PFSK-1 (cell line): ENCODE results near the gene WLS.
A peak's percentile ranks its signal among the peaks of the same experiment; 100 is the strongest.

Experiments used
- FOXP2 ChIP-seq: optimal IDR thresholded peaks from 2 replicates; pipeline ENCODE3; 2011; ENCODE audit warnings: borderline replicate concordance, control low read depth, inconsistent platforms; ENCODE audit not compliant: insufficient read depth; ENCODE audit errors: extremely low read length, extremely low read depth
- POLR2AphosphoS5 ChIP-seq: IDR thresholded peaks from 2 replicates; pipeline ENCODE4 v1.6.1; 2012; ENCODE audit warnings: low read depth, mild to moderate bottlenecking, control low read depth, low read length, moderate library complexity
- REST ChIP-seq, 2 experiments: IDR thresholded peaks; 2 replicates each; pipeline versions ENCODE4 v1.6.1 to v1.8.0; 2011 to 2012; ENCODE audit warnings: low read depth in 2 of 2, low read length in 2 of 2, control low read depth in 1 of 2, inconsistent platforms in 1 of 2, mild to moderate bottlenecking in 1 of 2, moderate library complexity in 1 of 2; ENCODE audit not compliant: insufficient read depth in 1 of 2
- SIN3A ChIP-seq: IDR thresholded peaks from 2 replicates; pipeline ENCODE4 v1.6.1; 2012; ENCODE audit warnings: mild to moderate bottlenecking, low read length, moderate library complexity, borderline replicate concordance; ENCODE audit not compliant: insufficient read depth
- TAF1 ChIP-seq: IDR thresholded peaks from 2 replicates; pipeline ENCODE4 v1.6.1; 2012; ENCODE audit warnings: low read length, control low read depth, borderline replicate concordance; ENCODE audit not compliant: insufficient read depth

Gene WLS

GRCh38 chr1:68213843-68214242 is 18.5 kb downstream of the WLS start:
- TF ChIP-seq SIN3A (no peak; the same call in 1 of the 2 replicates), REST (IDR thresholded peaks at IDR 0.05; ENCODE audit: insufficient read depth in 1 of 2, low read depth in 2 of 2, low read length in 2 of 2) (peak in 1 of 2 experiments; percentile 57; a peak in 1 of 4 replicates), FOXP2 (no peak), POLR2AphosphoS5 (no peak)

- TF ChIP-seq FOXP2 (no peak), POLR2AphosphoS5 (no peak), SIN3A (no peak), REST (IDR thresholded peaks at IDR 0.05; ENCODE audit: insufficient read depth in 1 of 2, low read depth in 2 of 2, low read length in 2 of 2) (no peak), TAF1 (no peak)
Measured at GRCh38 chr1:68211761-68212380, 20.5 kb downstream of the WLS start.

- no peak for TF ChIP-seq FOXP2
- no peak for TF ChIP-seq TAF1
- no peak for TF ChIP-seq REST (IDR thresholded peaks at IDR 0.05; ENCODE audit: insufficient read depth in 1 of 2, low read depth in 2 of 2, low read length in 2 of 2)
- no peak for TF ChIP-seq POLR2AphosphoS5
- no peak for TF ChIP-seq SIN3A
Measured at GRCh38 chr1:68210829-68211228, 21.5 kb downstream of the WLS start.

GRCh38 chr1:68210027-68210426 is 22.3 kb downstream of the WLS start:
- no peak for TF ChIP-seq TAF1
- TF ChIP-seq SIN3A: no peak
- TF ChIP-seq POLR2AphosphoS5: no peak
- no peak for TF ChIP-seq FOXP2
- no peak for TF ChIP-seq REST (IDR thresholded peaks at IDR 0.05; ENCODE audit: insufficient read depth in 1 of 2, low read depth in 2 of 2, low read length in 2 of 2)
